GM18519 (cell line): Measurements from ENCODE around the gene HOXA7.

Experiments used
- ATAC-seq: cut with Tn5 transposase; IDR thresholded peaks from one replicate; pipeline ENCODE4 v1.9.1; 2021; ENCODE audit warnings: mild to moderate bottlenecking, moderate library complexity; ENCODE audit not compliant: unreplicated experiment, low FRiP score

Gene HOXA7

DNA sequence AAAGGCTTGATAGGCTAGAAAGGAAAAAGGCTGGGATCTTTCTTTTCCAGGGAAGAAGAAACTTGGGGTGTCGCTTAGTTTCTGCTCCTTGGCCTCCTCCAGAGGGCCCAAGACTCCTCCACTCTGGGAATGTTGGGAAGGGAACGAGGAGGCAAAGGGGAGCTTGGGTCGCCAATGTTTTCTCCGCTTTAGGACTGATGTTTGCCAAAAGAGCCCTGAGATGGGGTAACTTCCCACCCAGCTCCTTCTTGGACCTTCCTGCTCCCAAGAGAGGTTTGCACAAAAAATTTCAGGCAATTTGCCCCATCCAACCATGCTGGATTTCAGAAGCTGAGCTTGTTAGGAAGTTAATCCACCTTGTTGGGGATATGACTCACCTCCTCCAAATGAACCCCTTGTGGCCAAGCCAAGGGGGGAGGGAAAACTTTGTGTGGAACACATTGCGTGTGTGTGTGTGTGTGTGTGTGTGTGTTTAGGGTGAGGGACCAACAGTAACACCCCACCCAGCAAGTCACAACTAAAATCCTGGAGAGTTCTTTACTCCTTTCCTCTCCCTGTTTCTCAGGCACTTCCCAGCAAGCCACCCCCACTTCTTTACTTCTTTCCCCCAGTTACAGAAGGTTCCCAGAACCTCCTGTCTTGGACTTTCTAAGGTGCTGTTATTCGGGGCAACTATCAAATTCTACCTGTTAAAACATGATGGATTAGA lies 45.3 kb downstream of the HOXA7 start:
- ATAC-seq: no peak

DNA sequence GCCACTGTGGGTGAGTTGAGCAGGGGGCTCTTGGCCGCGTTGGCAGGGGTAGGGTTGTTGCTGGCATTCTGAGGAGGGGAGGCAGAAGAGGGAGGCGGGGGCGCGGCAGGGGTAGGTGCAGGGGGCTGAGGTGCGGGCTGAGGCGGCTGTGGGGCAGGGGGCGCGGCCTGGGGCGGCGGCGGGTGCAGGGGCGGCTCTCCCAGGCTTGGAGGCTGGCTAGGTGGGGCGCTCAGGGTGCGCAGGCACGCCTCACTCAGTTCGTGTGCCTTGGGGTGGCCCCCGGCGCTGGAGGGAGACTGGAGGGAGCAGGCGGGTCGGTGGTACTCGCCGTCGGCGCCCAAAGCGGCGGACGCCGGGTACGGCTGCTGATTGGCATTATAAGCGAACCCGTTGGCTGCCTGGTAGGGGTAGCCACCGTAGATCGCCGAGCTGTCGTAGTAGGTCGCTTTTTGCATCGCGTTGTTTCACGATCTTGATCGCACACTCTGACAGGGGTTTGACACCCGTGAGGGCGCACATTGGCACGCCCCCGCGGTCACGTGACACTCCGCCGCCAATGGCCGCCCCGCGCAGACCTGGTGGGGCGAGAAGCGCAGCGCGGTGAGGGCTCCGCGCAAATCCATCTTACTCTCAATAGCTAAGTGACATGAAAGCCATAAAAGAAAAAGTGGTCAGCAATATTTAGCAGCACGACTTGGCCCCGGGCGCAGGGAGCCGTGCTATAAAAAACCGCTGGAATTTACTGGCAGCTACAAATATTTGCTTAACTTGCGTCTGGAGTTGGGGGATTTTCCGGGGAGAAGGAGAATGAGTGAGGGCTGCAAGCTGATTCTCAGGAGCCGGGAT lies 46.1 kb downstream of the HOXA7 start:
- ATAC-seq: no peak

DNA sequence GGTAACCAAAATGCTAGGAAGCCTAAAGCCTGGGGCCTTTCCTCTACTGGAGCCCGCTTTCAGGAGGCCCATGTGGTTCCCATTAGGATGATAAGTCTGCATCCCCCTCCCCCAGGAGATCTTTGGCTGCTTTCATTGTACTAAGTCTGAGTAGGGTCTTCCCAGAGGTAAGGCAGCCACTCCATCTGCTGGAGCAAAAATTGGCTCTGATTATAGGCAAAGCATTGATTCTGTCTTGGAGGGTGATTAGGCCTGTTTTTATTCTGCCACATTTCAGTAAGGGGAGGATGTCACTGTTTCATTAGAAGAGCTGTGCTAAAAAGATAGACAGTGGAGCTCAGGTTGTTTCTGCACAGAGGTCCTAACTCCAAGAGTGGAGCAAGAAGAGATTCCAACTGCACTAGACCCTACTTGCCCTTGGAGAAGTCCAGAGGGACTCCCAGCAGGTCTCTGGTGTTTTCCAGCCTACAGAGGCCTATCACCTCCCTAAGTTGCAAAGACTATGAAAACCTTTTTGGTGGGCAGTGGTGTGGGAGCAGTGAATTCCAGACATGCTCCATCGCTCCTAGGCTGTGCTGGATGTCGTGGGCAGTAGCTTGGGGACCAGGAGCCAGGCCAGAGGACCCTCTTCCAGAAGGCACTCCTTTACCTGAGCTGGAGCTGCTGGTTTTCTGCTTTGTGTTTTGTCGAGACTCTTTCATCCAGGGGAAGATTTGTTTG lies 46.8 kb downstream of the HOXA7 start:
- no peak for ATAC-seq

DNA sequence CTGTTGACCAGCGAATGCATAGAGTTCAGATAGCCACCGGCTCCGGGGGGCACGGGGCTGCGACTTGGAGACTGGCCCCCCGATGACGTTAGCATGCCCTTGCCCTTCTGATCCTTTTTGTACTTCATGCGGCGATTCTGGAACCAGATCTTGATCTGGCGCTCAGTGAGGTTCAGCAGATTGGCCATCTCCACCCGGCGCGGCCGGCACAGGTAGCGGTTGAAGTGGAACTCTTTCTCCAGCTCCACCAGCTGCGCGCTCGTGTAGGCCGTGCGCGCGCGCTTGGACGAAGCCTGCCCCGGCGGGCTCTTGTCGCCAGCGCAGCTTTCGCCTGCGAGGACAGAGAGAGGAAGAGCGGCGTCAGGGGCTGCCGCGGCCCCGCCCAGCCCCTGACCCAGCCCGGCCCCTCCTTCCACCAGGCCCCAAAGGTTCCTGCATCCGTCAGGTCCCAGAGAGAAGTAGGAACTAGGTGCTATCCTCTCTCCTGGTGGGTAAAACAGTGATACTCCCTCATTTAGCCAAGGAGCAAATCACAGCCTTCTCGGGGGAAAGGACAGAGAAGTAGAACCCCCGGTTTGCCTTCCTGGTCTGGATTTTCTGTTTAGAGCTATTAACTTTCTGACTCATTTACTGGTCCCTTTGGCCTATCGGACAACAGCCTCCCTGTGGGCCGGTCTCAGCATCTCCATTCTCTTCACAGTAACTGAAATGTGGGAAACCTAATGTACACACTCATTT lies 47.9 kb downstream of the HOXA7 start:
- no peak for ATAC-seq

DNA sequence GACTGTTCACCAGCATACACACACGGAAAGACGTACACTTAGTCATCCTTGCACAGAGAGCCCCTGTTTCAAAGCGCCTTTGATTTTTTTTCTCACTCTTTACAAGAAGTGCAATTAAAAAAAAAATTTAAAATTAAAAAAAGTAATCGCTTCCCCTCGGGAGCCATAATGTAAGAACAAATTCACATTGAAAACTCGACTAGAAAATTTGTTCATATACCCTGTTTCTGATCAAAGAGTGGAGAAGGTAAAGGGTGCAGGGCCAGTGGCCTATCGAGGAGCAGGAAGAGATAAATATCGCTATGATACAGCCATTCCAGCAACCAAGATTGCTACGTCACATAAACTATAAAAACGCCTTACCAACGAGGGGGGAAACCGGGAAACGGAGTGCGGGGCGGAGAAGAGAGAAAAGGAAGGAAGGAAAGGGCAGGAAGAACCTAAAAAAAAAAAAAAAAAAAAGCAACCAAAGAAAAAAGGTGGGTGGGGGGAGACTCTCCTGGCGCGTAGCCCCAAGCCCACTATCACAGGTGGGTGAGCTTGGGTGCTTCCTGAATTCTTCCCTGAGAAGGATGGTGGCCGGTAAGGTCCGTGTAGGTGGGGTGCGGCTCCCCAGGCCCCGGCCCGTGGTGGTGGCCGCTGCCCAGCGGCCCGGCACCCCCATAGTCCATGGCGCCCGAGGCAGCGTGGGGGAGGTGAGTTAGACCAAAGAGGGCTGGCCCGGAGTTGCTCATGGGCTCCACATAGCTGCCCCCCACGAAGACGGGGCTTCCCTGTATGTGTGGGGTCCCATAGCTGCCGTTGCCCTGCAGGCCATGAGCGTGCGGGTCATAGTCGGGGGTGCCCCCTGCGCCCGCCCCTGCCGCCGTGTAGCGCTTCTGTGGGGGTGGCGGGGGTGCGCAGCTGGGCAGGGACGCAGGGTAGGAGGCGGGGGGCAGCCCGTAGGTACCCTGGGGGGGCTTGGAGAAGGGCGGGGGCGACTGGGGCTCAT lies 48.8 kb downstream of the HOXA7 start:
- ATAC-seq: no peak

DNA sequence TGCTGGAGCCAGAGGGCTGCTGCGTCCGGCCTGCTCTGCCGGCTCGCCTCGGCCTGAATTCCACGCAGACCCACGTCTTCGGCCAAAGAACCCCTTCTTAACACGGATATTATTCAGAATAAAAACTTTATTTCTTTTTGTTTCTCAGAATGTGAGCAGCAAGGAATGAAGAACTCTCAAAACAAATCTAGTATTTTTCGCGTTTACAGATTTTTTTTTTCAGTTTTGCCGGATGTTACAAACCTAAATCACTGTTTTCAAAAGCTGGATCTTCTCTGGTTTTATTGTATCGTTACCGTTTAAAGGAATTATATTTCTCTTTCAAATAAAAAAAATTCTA lies 49.6 kb downstream of the HOXA7 start:
- ATAC-seq: no peak

DNA sequence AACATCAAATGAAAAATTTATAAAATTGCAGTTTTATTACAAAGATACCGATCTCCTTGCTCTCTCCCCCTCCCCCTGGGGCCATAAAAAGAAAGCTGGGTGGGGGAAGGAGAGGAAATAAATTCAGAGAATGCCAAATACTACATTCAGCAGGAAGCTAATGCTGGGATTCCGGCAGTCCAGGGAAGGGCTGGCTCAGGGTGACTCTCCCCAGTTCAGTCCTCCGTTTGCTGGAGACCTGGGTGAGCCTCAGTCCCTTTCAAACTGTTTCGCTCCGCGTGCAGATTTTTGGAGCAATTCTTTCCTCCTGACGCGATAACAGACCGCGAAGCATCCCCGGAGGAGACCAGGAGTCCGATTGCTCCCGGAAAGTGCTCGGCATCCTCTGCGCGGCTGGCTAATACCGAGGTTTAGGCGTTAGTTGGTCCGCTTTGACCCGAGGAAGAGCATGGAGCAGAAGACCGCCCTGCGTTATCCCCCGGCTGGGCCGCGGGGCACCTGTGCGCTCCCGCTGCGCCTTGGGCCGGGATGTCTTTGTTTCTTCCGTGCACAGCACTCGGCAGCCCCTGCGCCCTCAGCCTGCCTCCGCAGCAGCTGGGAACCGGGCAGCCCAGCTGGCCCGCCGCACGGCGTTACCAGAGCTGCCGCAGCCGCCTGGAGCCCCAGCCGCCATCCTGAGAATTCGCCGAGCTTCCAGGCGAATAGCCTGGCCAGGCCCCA lies 50.1 kb downstream of the HOXA7 start:
- no peak for ATAC-seq

DNA sequence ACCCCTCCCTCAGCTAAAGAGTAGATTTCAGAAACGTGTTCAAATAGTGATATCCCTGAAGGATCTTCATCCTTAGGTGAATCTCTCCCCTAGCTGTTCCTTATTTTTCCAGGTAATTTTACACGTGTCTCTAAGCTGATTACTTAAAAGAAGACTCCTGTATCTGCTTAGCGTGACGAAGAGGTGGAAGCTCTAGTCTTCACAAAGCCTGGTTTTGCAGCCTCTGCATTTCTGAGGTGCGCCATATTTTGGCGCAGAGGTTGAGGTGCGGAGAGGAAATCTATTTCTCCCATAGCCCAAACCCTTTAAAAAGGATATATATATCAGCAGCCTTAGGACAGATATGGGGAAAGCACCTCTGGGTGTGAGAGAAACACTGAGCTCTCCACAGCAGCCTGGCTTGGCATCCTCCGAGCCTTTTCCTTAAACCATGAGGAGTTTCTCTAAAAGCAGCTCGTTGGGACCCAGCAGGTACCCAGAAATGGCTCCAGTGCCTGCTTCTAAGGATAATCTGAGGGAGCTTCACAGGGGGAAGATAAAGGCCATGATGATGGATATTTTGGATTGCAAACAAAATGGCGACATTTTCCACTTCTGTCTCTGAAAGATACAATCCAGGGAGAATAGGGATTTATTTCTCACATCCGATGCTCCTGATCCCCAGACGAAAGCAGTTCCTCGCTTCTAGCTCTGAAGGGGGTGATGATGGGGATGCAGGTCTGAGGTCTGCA lies 51.0 kb downstream of the HOXA7 start:
- ATAC-seq: no peak

DNA sequence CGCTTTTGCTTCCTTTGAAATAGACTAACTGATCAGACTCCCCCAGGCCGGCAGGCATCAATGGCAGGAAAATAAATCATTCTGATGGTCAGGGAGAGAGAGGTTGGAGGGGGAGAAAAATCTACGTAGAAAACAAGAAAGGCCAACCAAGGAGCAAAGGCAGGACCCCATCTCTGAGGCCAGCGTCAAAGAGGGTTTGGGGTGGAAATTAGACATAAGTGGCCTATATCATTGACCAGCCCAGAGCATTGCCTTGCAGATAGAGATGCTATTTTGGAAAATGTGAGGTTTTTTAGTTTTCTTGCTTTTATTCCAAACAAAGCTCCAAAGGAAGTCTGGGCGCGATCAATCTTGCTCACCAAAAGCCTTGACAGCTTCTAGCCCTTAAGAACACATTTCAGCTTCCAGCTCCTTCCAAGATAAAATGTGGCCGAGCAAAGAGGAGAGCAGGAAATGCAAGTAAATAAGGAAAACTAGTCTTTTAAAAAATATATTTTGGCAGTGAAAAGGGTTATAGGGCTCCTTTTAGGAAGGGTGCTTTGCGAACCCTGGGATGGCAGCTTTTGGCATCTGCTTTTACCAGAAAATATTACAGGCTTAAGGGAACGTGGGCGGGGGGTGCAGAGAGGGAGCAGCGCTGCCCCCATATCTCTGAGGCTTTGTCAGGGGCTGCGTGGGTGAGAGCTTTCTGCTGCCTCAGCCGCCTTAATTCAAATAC lies 52.0 kb downstream of the HOXA7 start:
- ATAC-seq: no peak
